HG03039 (cell line): ENCODE results near the gene WTAP.
A peak's percentile ranks its signal among the peaks of the same experiment; 100 is the strongest.
"Not testable (repeated sequence)": the region's sequence is repeated elsewhere in the genome, so short reads cannot be mapped to it uniquely, and the experiment has no call there.

Experiments used
- ATAC-seq: cut with Tn5 transposase; IDR thresholded peaks from one replicate; pipeline ENCODE4 v1.9.1; 2021; ENCODE audit warnings: mild to moderate bottlenecking, moderate library complexity; ENCODE audit not compliant: unreplicated experiment

WTAP gene

GRCh38 chr6:159759645-159760044, 32.3 kb downstream of the WTAP start:
- no peak for ATAC-seq

GRCh38 chr6:159760602-159761057, 33.3 kb downstream of the WTAP start:
- no peak for ATAC-seq

GRCh38 chr6:159761129-159761872, 34.0 kb downstream of the WTAP start:
- ATAC-seq: peak; percentile 0

- ATAC-seq: peak; percentile 96
Measured at GRCh38 chr6:159761873-159762680, 34.8 kb downstream of the WTAP start, which contains the start of gene ACAT2. TSS of gene ACAT2 (plus strand) at chr6:159762045. CDS start at chr6:159762088, 43 bp downstream.

- no peak for ATAC-seq
Measured at GRCh38 chr6:159762681-159763293, 35.5 kb downstream of the WTAP start.

- no peak for ATAC-seq
Measured at GRCh38 chr6:159766906-159767305, 39.6 kb downstream of the WTAP start.

- no peak for ATAC-seq
Measured at GRCh38 chr6:159769470-159769869, 42.2 kb downstream of the WTAP start.

GRCh38 chr6:159772196-159772595, 44.9 kb downstream of the WTAP start:
- no peak for ATAC-seq

GRCh38 chr6:159777240-159777904, 50.1 kb downstream of the WTAP start:
- no peak for ATAC-seq

- no peak for ATAC-seq
Measured at GRCh38 chr6:159778131-159778530, 50.8 kb downstream of the WTAP start.

- ATAC-seq: no peak
Measured at GRCh38 chr6:159778542-159779103, 51.3 kb downstream of the WTAP start.

GRCh38 chr6:159788276-159788675, 61.0 kb downstream of the WTAP start:
- ATAC-seq: no peak

GRCh38 chr6:159788753-159789376, 61.6 kb downstream of the WTAP start:
- ATAC-seq: no peak

- peak; percentile 74 for ATAC-seq
Measured at GRCh38 chr6:159789377-159790148, 62.3 kb downstream of the WTAP start, which contains the start of gene TCP1. TSS of gene TCP1 (minus strand) at chr6:159789602. CDS start at chr6:159789468, 134 bp downstream.

- peak; percentile 77 for ATAC-seq
Measured at GRCh38 chr6:159790149-159790955, 63.0 kb downstream of the WTAP start, which contains the start of gene MRPL18. TSS of gene MRPL18 (plus strand) at chr6:159790467. CDS start at chr6:159790588, 121 bp downstream.

- no peak for ATAC-seq
Measured at GRCh38 chr6:159790956-159791598, 63.8 kb downstream of the WTAP start.

- not testable (repeated sequence) for ATAC-seq
Measured at GRCh38 chr6:159794976-159795375, 67.7 kb downstream of the WTAP start.

GRCh38 chr6:159797554-159797953, 70.2 kb downstream of the WTAP start:
- ATAC-seq: no peak
